ENCODE results near the gene TMEM9. TPM values are rescaled to one million over a fixed set of nuclear protein-coding genes. Genes with fewer than 3 reads are reported as not detected.

Gene TMEM9
- total RNA-seq, 1 donor from 2014 or later: 63.9 TPM

DNA sequence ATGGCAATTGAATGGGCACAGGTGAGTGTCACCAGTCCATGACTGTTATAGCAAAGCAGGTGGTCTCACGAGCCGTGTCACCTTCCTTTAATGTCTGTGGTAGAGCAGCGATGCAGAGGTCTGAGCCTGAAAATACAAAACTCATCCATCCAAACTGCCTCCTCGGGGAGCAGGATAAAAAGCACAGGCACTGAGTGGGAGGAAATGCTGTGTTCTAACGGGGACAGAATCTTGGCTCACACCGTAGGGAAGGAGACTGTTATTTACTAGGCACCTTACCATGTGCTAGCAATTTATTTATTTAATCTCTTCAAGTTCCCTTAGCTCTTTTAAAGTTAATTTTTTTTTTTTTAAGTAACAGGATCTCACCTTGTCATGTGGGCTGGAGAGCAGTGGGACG is 28.5 kb downstream of the TMEM9 start:
- Mint-ChIP-seq H3K36me3 (ENCODE audit: unreplicated experiment) (no peaks in the 10 kb centered on the region), H3K9me3 (ENCODE audit: unreplicated experiment) (no peaks in the 10 kb centered on the region), H3K27ac (ENCODE audit: unreplicated experiment) (no peak overlapping the region), H3K27me3 (ENCODE audit: unreplicated experiment) (peaks cover 13% of the 10 kb centered on the region), H3K4me1 (ENCODE audit: unreplicated experiment) (peaks cover 7% of the 10 kb centered on the region), H3K4me3 (ENCODE audit: unreplicated experiment) (no peak overlapping the region)
- no peak for DNase-seq (ENCODE audit: extremely low spot score, unreplicated experiment)
- TF ChIP-seq CTCF (IDR thresholded peaks at IDR 0.05): no peak

DNA sequence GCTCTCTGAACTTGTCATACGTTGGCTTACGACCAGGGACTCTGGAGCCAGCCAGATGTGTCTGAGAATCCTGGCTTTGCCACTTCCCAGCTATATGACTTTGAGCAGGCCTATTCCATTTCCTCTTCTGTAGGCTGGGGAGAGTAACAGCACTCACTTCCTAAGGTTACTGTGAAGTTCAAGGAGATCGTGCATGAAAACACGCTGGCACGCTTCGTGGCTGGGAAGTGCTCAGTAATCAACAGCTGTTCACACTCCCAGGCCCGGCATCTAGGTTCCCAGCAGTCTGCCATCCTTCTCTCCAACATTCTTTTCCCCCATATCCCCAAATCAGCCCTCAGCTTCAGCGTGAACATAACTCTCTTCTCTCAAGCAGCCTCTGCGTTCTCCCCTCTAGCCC is 29.3 kb downstream of the TMEM9 start:
- H3K27ac Mint-ChIP-seq (ENCODE audit: unreplicated experiment): no peak overlapping the region
- H3K4me1 Mint-ChIP-seq (ENCODE audit: unreplicated experiment): peaks cover 7% of the 10 kb centered on the region
- no peak for DNase-seq (ENCODE audit: extremely low spot score, unreplicated experiment)
- peaks cover 13% of the 10 kb centered on the region for H3K27me3 Mint-ChIP-seq (ENCODE audit: unreplicated experiment)
- H3K36me3 Mint-ChIP-seq (ENCODE audit: unreplicated experiment): no peaks in the 10 kb centered on the region
- no peak overlapping the region for H3K4me3 Mint-ChIP-seq (ENCODE audit: unreplicated experiment)
- no peak for TF ChIP-seq CTCF (IDR thresholded peaks at IDR 0.05)
- H3K9me3 Mint-ChIP-seq (ENCODE audit: unreplicated experiment): no peaks in the 10 kb centered on the region

- H3K27me3 Mint-ChIP-seq (ENCODE audit: unreplicated experiment): peaks cover 16% of the 10 kb centered on the region
- H3K4me1 Mint-ChIP-seq (ENCODE audit: unreplicated experiment): peaks cover 10% of the 10 kb centered on the region
- no peak overlapping the region for H3K27ac Mint-ChIP-seq (ENCODE audit: unreplicated experiment)
- no peaks in the 10 kb centered on the region for H3K36me3 Mint-ChIP-seq (ENCODE audit: unreplicated experiment)
- TF ChIP-seq CTCF (IDR thresholded peaks at IDR 0.05): no peak
- H3K4me3 Mint-ChIP-seq (ENCODE audit: unreplicated experiment): no peak overlapping the region
- no peak for DNase-seq (ENCODE audit: extremely low spot score, unreplicated experiment)
- H3K9me3 Mint-ChIP-seq (ENCODE audit: unreplicated experiment): no peaks in the 10 kb centered on the region
These were observed 30.4 kb downstream of the TMEM9 start for GRCh38 chr1:201123866-201124265.

GRCh38 chr1:201122321-201122957 is 31.8 kb downstream of the TMEM9 start:
- no peak for TF ChIP-seq CTCF (IDR thresholded peaks at IDR 0.05)
- Mint-ChIP-seq H3K9me3 (ENCODE audit: unreplicated experiment) (no peaks in the 10 kb centered on the region), H3K36me3 (ENCODE audit: unreplicated experiment) (no peaks in the 10 kb centered on the region), H3K4me3 (ENCODE audit: unreplicated experiment) (no peak overlapping the region), H3K4me1 (ENCODE audit: unreplicated experiment) (peaks cover 10% of the 10 kb centered on the region), H3K27me3 (ENCODE audit: unreplicated experiment) (peaks cover 19% of the 10 kb centered on the region), H3K27ac (ENCODE audit: unreplicated experiment) (no peak overlapping the region)
- DNase-seq (ENCODE audit: extremely low spot score, unreplicated experiment): no peak

DNA sequence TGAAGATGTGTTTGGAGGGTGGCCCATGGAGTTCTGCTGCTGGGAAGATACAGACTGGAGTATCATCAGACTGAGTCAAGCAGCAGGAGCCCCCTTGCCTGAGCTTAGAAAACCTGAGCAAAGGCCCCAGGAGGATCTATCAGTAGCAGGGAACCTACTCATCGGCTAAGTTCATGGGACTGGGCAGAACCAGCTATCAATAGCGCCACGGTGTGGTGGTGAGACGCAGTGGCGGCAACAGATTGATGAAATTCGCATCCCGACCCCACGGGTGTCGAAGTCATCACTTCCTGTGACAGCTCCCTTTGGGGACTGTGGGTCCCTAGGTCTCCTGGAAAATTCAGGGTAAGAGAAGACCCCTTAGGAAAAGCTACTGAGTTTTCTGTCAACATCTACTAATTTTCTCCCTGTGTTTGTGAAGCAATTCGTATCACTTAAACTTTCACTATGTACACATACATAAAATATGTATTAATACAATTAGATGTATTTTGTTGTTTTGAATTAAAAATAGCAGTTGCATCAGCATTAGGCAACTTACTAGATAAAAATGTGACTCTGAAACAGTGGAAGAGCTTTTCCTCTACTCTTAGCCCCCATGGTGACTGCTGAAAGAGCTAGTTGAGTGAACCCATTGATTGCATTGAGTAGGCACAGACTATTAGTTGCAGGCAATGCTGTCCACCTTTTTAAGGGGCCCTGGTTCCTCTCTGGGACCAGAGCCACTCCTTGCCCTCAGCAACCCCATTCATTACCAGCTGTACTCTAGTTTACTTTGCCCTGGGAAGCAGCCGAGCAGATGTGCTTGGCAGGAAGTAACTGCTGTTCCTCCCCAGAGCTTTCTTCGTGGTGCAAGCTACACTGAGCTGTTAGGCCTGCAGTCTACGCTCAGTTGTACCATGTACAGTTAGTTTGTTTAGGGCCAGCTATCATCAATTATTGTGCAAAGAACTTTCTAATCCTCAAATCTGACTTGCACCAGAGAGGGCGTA is 34.8 kb downstream of the TMEM9 start:
- H3K4me3 Mint-ChIP-seq (ENCODE audit: unreplicated experiment): no peak overlapping the region
- no peak for DNase-seq (ENCODE audit: extremely low spot score, unreplicated experiment)
- H3K9me3 Mint-ChIP-seq (ENCODE audit: unreplicated experiment): no peaks in the 10 kb centered on the region
- H3K27me3 Mint-ChIP-seq (ENCODE audit: unreplicated experiment): peaks cover 14% of the 10 kb centered on the region
- no peak overlapping the region for H3K27ac Mint-ChIP-seq (ENCODE audit: unreplicated experiment)
- peaks cover 3% of the 10 kb centered on the region for H3K4me1 Mint-ChIP-seq (ENCODE audit: unreplicated experiment)
- H3K36me3 Mint-ChIP-seq (ENCODE audit: unreplicated experiment): no peaks in the 10 kb centered on the region
- peak; percentile 64 for TF ChIP-seq CTCF (IDR thresholded peaks at IDR 0.05)
